Measurements from ENCODE around the gene PSMD8.

PSMD8 gene

GRCh38 chr19:38362076-38362945 is 12.1 kb upstream of the PSMD8 start:
- TF ChIP-seq CTCF (IDR thresholded peaks at IDR 0.05; ENCODE audit: low read depth, low read length): no peak

GRCh38 chr19:38362946-38363688 is 11.3 kb upstream of the PSMD8 start:
- peak overlapping the region; percentile 63 for H3K4me3 ChIP-seq (ENCODE audit: low read depth, low read length)

More at GRCh38 chr19:38362076-38362945, 12.1 kb upstream of the PSMD8 start:
- peak overlapping the region; percentile 63 for H3K4me3 ChIP-seq (ENCODE audit: low read depth, low read length)

- H3K4me3 ChIP-seq (ENCODE audit: low read depth, low read length): no peak overlapping the region
- TF ChIP-seq CTCF (IDR thresholded peaks at IDR 0.05; ENCODE audit: low read depth, low read length): no peak
Measured at GRCh38 chr19:38367041-38367440, 7.3 kb upstream of the PSMD8 start.

- no peak overlapping the region for H3K4me3 ChIP-seq (ENCODE audit: low read depth, low read length)
- no peak for TF ChIP-seq CTCF (IDR thresholded peaks at IDR 0.05; ENCODE audit: low read depth, low read length)
Measured at GRCh38 chr19:38369584-38369983, 4.8 kb upstream of the PSMD8 start.

- H3K4me3 ChIP-seq (ENCODE audit: low read depth, low read length): no peak overlapping the region
- no peak for TF ChIP-seq CTCF (IDR thresholded peaks at IDR 0.05; ENCODE audit: low read depth, low read length)
Measured at GRCh38 chr19:38370299-38370698, 4.1 kb upstream of the PSMD8 start.

GRCh38 chr19:38371081-38371480 is 3.3 kb upstream of the PSMD8 start:
- TF ChIP-seq CTCF (IDR thresholded peaks at IDR 0.05; ENCODE audit: low read depth, low read length): no peak
- H3K4me3 ChIP-seq (ENCODE audit: low read depth, low read length): no peak overlapping the region

GRCh38 chr19:38373907-38374331 is 452 bp upstream of the PSMD8 start:
- no peak for TF ChIP-seq CTCF (IDR thresholded peaks at IDR 0.05; ENCODE audit: low read depth, low read length)
- H3K4me3 ChIP-seq (ENCODE audit: low read depth, low read length): peak overlapping the region; percentile 93
